HuH-7 (cell line): ENCODE data around the gene CYS1.
"Not testable (repeated sequence)": the region's sequence is repeated elsewhere in the genome, so short reads cannot be mapped to it uniquely, and the experiment has no call there.

Experiments used
- DNase-seq: peaks from one replicate; pipeline ENCODE4 v3.0.0; 2011; ENCODE audit warnings: low spot score

CYS1 gene

GRCh38 chr2:10029875-10030223, 50.4 kb downstream of the CYS1 start:
- DNase-seq = no peak

- DNase-seq = no peak
Observed at GRCh38 chr2:10028988-10029874, 51.0 kb downstream of the CYS1 start.

- no peak for DNase-seq
Observed at GRCh38 chr2:10028407-10028987, 51.7 kb downstream of the CYS1 start.

- DNase-seq = no peak
Observed at GRCh38 chr2:10027660-10028330, 52.4 kb downstream of the CYS1 start.

GRCh38 chr2:10026940-10027569, 53.2 kb downstream of the CYS1 start:
- DNase-seq = no peak

GRCh38 chr2:10022966-10023662, 57.1 kb downstream of the CYS1 start:
- DNase-seq = no peak

GRCh38 chr2:10022445-10022844, 57.8 kb downstream of the CYS1 start:
- no peak for DNase-seq

- DNase-seq = no peak
Observed at GRCh38 chr2:10022041-10022421, 58.2 kb downstream of the CYS1 start.

- no peak for DNase-seq
Observed at GRCh38 chr2:10019602-10020400, 60.4 kb downstream of the CYS1 start.

- peak; percentile 43 for DNase-seq
Observed at GRCh38 chr2:10019174-10019573, 61.0 kb downstream of the CYS1 start.

- no peak for DNase-seq
Observed at GRCh38 chr2:10017313-10017941, 62.8 kb downstream of the CYS1 start.

GRCh38 chr2:10016802-10017258, 63.4 kb downstream of the CYS1 start:
- no peak for DNase-seq

GRCh38 chr2:10016001-10016801, 64.0 kb downstream of the CYS1 start:
- no peak for DNase-seq

- not testable (repeated sequence) for DNase-seq
Observed at GRCh38 chr2:10015376-10015989, 64.7 kb downstream of the CYS1 start.

GRCh38 chr2:10014418-10015190, 65.6 kb downstream of the CYS1 start:
- no peak for DNase-seq

GRCh38 chr2:10013651-10014417, 66.4 kb downstream of the CYS1 start:
- not testable (repeated sequence) for DNase-seq

- no peak for DNase-seq
Observed at GRCh38 chr2:10012963-10013461, 67.2 kb downstream of the CYS1 start.
